ENCODE measurements around the gene TADA2A.

TADA2A gene

DNA sequence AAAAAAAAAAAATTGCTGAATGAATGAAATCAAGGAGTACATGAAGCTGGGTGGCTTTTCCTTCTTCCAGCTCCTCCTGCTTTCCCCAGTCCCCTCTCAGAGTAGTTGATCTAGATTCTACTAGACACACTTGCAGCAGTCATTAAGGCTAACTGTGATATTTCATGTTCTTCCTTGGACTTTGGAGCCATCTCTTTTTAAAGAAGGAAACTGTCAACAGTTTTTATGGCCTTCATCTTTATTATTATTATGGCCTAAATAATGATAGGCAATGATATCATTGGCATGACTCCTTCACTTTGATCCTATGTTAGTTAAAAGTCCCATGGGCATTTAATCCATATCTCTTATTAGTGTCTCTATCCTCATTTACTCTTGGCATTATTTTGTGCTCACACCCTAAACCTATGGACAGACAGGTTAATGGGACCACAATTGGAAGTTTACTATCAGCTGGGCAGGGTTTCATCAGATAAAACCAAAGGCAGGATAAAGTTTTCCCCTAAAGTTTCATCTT is 21.2 kb upstream of the TADA2A start:
- ChIA-PET POLR2A (interaction anchor here (0.8 to 1.4 kb wide), 3 partner anchors 12 to 27 kb away, joined by 3 to 4 read pairs (median 3); partner anchors contain the start of genes ACACA and TADA2A), CTCF (interaction anchor here (0.6 to 2.7 kb wide), 3 partner anchors 9 to 109 kb away, joined by 3 to 17 read pairs (median 8); no protein-coding TSS in a partner anchor)
- TF ChIP-seq BHLHE40 (IDR thresholded peaks at IDR 0.05; ENCODE audit: borderline replicate concordance) (no peak), ZNF384 (IDR thresholded peaks at IDR 0.05) (no peak), FOXM1 (IDR thresholded peaks at IDR 0.05; ENCODE audit: borderline replicate concordance) (no peak), ELF4 (IDR thresholded peaks at IDR 0.05) (no peak), HDGF (IDR thresholded peaks at IDR 0.05; ENCODE audit: borderline replicate concordance) (no peak), NFRKB (IDR thresholded peaks at IDR 0.05) (no peak), PKNOX1 (IDR thresholded peaks at IDR 0.05) (no peak), L3MBTL2 (conservative IDR thresholded peaks at IDR 0.05) (no peak), LEF1 (IDR thresholded peaks at IDR 0.05; ENCODE audit: borderline replicate concordance) (no peak), FOXK2 (IDR thresholded peaks at IDR 0.05) (no peak), SP1 (IDR thresholded peaks at IDR 0.05) (no peak), TARDBP (IDR thresholded peaks at IDR 0.05) (no peak), SUZ12 (IDR thresholded peaks at IDR 0.05) (no peak), CTBP1 (IDR thresholded peaks at IDR 0.05; ENCODE audit: borderline replicate concordance) (no peak), FOXA1 (IDR thresholded peaks at IDR 0.05) (no peak)
- DNase-seq (ENCODE audit: extremely low spot score) = no peak

DNA sequence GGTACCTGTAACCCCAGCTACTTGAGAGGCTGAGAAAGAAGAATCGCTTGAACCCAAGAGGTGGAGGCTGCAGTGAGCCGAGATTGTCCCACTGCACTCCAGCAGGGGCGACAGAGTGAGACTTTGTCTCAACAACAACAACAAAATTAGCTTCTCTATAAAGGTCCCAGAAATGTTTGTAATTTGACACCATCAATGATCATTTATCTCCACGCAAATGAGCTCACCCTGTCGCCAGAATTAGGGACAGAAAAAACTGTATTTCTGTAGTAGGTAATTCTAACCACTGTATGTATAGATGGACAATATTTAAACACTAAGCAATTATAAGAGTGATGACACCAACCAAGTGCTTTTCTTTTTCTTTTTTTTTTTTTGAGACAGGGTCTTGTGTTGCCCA is 20.2 kb upstream of the TADA2A start:
- ChIA-PET CTCF (interaction anchor here (0.6 to 2.7 kb wide), 4 partner anchors 10 to 108 kb away, joined by 3 to 17 read pairs (median 6); no protein-coding TSS in a partner anchor), POLR2A (interaction anchor here (1.4 kb wide), 1 partner anchor 20 kb away, joined by 3 read pairs; the partner anchor contains the start of genes ACACA and TADA2A)
- no peak for TF ChIP-seq ARNT (IDR thresholded peaks at IDR 0.05)
- no peak for DNase-seq (ENCODE audit: extremely low spot score)

- no peak for DNase-seq (ENCODE audit: extremely low spot score)
- no peak for TF ChIP-seq TARDBP (IDR thresholded peaks at IDR 0.05)
- TF ChIP-seq HDGF (IDR thresholded peaks at IDR 0.05; ENCODE audit: borderline replicate concordance) = no peak
- no peak for TF ChIP-seq PKNOX1 (IDR thresholded peaks at IDR 0.05)
- TF ChIP-seq CTBP1 (IDR thresholded peaks at IDR 0.05; ENCODE audit: borderline replicate concordance) = no peak
- TF ChIP-seq SUZ12 (IDR thresholded peaks at IDR 0.05) = no peak
- TF ChIP-seq L3MBTL2 (conservative IDR thresholded peaks at IDR 0.05) = no peak
- no peak for TF ChIP-seq ELF4 (IDR thresholded peaks at IDR 0.05)
- TF ChIP-seq LEF1 (IDR thresholded peaks at IDR 0.05; ENCODE audit: borderline replicate concordance) = no peak
- TF ChIP-seq NFRKB (IDR thresholded peaks at IDR 0.05) = no peak
- no peak for TF ChIP-seq ARNT (IDR thresholded peaks at IDR 0.05)
- TF ChIP-seq SP1 (IDR thresholded peaks at IDR 0.05) = no peak
- TF ChIP-seq BHLHE40 (IDR thresholded peaks at IDR 0.05; ENCODE audit: borderline replicate concordance) = no peak
- no peak for TF ChIP-seq ZNF384 (IDR thresholded peaks at IDR 0.05)
- no peak for TF ChIP-seq FOXA1 (IDR thresholded peaks at IDR 0.05)
- no peak for TF ChIP-seq FOXK2 (IDR thresholded peaks at IDR 0.05)
- CTCF ChIA-PET = interaction anchor here (1.8 kb wide), 1 partner anchor 15 kb away, joined by 10 read pairs; no protein-coding TSS in a partner anchor
- POLR2A ChIA-PET = no interaction called here
These were observed 18.4 kb upstream of the TADA2A start for GRCh38 chr17:37388266-37388665.

- ChIA-PET CTCF (interaction anchor here (1.8 to 6.0 kb wide), 2 partner anchors 15 kb away, joined by 10 to 34 read pairs; no protein-coding TSS in a partner anchor), POLR2A (no interaction called here)
- TF ChIP-seq FOXK2 (IDR thresholded peaks at IDR 0.05) = no peak
- TF ChIP-seq SP1 (IDR thresholded peaks at IDR 0.05) = no peak
- no peak for TF ChIP-seq SUZ12 (IDR thresholded peaks at IDR 0.05)
- no peak for DNase-seq (ENCODE audit: extremely low spot score)
These were observed 17.5 kb upstream of the TADA2A start for GRCh38 chr17:37389160-37389559.

DNA sequence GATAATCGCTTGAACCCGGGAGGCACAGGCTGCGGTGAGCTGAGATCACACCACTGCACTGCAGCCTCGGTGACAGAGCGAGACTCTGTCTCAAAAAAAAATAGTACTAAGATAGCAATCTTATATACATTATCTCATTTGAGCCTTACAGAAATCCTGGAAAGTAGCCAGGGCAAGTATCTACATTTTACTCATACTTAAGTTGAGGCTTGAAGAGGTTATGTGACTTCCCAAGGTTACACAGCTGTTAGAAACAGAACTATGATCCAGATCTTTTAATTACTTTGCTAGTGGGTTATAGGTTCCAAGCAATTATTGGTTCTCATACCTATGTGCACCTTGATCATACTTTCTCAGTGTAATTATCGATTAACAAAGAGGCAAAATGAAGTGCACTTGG is 15.5 kb upstream of the TADA2A start:
- no peak for DNase-seq (ENCODE audit: extremely low spot score)
- POLR2A ChIA-PET = interaction anchor here (1.0 to 1.3 kb wide), 2 partner anchors 14 to 32 kb away, joined by 3 to 7 read pairs; no protein-coding TSS in a partner anchor
- CTCF ChIA-PET = interaction anchor here (1.5 to 6.0 kb wide), 2 partner anchors 15 to 17 kb away, joined by 4 to 34 read pairs; partner anchors contain the start of gene C17orf78
- TF ChIP-seq FOXM1 (IDR thresholded peaks at IDR 0.05; ENCODE audit: borderline replicate concordance) = no peak
- no peak for TF ChIP-seq ZNF384 (IDR thresholded peaks at IDR 0.05)
- TF ChIP-seq SP1 (IDR thresholded peaks at IDR 0.05) = no peak
- no peak for TF ChIP-seq NFRKB (IDR thresholded peaks at IDR 0.05)
- no peak for TF ChIP-seq HDGF (IDR thresholded peaks at IDR 0.05; ENCODE audit: borderline replicate concordance)
- no peak for TF ChIP-seq ELF4 (IDR thresholded peaks at IDR 0.05)
- TF ChIP-seq LEF1 (IDR thresholded peaks at IDR 0.05; ENCODE audit: borderline replicate concordance) = no peak
- no peak for TF ChIP-seq SUZ12 (IDR thresholded peaks at IDR 0.05)
- TF ChIP-seq FOXA1 (IDR thresholded peaks at IDR 0.05) = no peak
- no peak for TF ChIP-seq ARNT (IDR thresholded peaks at IDR 0.05)
- no peak for TF ChIP-seq CTBP1 (IDR thresholded peaks at IDR 0.05; ENCODE audit: borderline replicate concordance)
- no peak for TF ChIP-seq L3MBTL2 (conservative IDR thresholded peaks at IDR 0.05)
- TF ChIP-seq BHLHE40 (IDR thresholded peaks at IDR 0.05; ENCODE audit: borderline replicate concordance) = no peak
- TF ChIP-seq PKNOX1 (IDR thresholded peaks at IDR 0.05) = no peak
- no peak for TF ChIP-seq FOXK2 (IDR thresholded peaks at IDR 0.05)
- no peak for TF ChIP-seq TARDBP (IDR thresholded peaks at IDR 0.05)

DNA sequence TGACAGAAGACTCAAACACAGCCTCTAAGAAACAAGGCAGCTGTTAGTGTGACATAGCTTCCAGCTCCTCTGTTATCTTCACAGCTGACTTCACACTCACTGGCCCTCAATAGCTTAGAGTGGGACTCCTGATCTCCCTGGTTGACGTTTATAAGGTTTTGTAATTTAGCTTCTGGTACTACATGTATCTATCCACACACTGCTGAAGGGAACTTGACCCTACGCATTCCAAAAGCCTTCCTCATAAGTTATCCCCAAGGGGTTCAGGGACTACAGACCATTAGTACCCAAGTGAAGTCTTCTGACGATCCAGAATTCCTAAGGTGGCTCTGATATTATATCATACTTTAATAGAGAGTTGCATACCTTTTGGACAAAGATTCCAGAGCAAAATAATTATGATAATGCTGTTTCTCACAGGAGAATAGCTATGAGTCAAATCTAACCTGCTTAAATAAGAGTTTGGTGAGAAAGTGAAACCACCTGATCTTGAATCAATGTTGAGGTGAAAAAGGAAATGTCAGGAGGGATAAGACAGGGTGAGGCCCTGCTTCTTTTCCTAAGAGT is 14.6 kb upstream of the TADA2A start:
- TF ChIP-seq ARNT (IDR thresholded peaks at IDR 0.05) = no peak
- no peak for TF ChIP-seq SP1 (IDR thresholded peaks at IDR 0.05)
- TF ChIP-seq L3MBTL2 (conservative IDR thresholded peaks at IDR 0.05) = no peak
- TF ChIP-seq TARDBP (IDR thresholded peaks at IDR 0.05) = no peak
- no peak for TF ChIP-seq PKNOX1 (IDR thresholded peaks at IDR 0.05)
- TF ChIP-seq ELF4 (IDR thresholded peaks at IDR 0.05) = no peak
- TF ChIP-seq SUZ12 (IDR thresholded peaks at IDR 0.05) = no peak
- TF ChIP-seq FOXM1 (IDR thresholded peaks at IDR 0.05; ENCODE audit: borderline replicate concordance) = no peak
- TF ChIP-seq FOXK2 (IDR thresholded peaks at IDR 0.05) = no peak
- no peak for TF ChIP-seq LEF1 (IDR thresholded peaks at IDR 0.05; ENCODE audit: borderline replicate concordance)
- no peak for TF ChIP-seq NFRKB (IDR thresholded peaks at IDR 0.05)
- no peak for TF ChIP-seq BHLHE40 (IDR thresholded peaks at IDR 0.05; ENCODE audit: borderline replicate concordance)
- no peak for TF ChIP-seq ZNF384 (IDR thresholded peaks at IDR 0.05)
- TF ChIP-seq FOXA1 (IDR thresholded peaks at IDR 0.05) = no peak
- TF ChIP-seq HDGF (IDR thresholded peaks at IDR 0.05; ENCODE audit: borderline replicate concordance) = no peak
- no peak for TF ChIP-seq CTBP1 (IDR thresholded peaks at IDR 0.05; ENCODE audit: borderline replicate concordance)
- no peak for DNase-seq (ENCODE audit: extremely low spot score)
- ChIA-PET CTCF (interaction anchor here (0.5 to 6.0 kb wide), 5 partner anchors 9 to 85 kb away, joined by 3 to 34 read pairs (median 4); partner anchors contain the start of gene C17orf78), POLR2A (interaction anchor here (1.0 to 1.2 kb wide), 2 partner anchors 15 to 33 kb away, joined by 3 to 4 read pairs; no protein-coding TSS in a partner anchor)

Measured in HEK293T (cell line).